Measurements from ENCODE around the gene TFCP2.

- TF ChIP-seq CTCF (IDR thresholded peaks at IDR 0.05 in 8 of 11, conservative IDR thresholded peaks at IDR 0.05 in 3 of 11) (no peak), POLR2A (IDR thresholded peaks at IDR 0.05) (no peak)
These were observed 50.1 kb downstream of the TFCP2 start for GRCh38 chr12:51122844-51123243.
